GM13976 (cell line): Measurements from ENCODE around the gene ACACA.

Experiments
- DNase-seq: peaks from one replicate; pipeline ENCODE4 v3.0.0; 2012; ENCODE audit warnings: low spot score
- in situ Hi-C: fragments of 300-500 bp; cut with MboI; formaldehyde crosslinking; loops from one replicate; pipeline ENCODE4 v1.12.0; 2022; ENCODE audit warnings: low sequenced_read_pairs, mixed read lengths, inconsistent platforms; ENCODE audit not compliant: unreplicated experiment
- TF ChIP-seq, protein P1 (sequence below): IDR thresholded peaks from 2 replicates; pipeline ENCODE4 v1.5.1; 2012; ENCODE audit warnings: borderline replicate concordance, mild to moderate bottlenecking; ENCODE audit not compliant: insufficient read depth; ENCODE audit errors: extremely low read depth, missing control alignments, control extremely low read depth

Gene ACACA

DNA sequence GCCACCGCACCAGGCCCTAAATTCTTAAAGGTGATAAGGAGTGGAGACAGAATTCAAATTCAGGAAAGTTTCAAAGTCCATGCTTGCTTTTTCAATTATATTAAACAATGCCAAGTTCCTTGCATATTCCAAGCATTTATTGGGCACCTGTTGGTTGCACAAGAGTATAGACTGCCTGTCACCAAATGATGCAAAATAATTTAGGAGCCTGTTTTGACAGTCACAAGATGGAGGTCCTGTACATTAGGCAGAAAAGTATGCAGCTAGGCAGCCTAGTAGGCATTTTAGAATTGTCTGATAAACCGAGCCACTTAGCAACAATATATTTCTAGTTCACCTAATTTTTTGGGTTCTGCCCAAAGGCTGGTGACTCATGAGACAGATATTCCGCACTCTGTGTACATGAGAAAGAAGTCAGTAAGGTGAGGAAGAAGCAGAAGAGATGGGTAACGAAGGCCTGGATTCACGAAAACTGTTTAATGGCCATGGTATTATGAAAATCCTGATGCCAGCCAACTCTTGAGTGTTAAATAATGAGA is 7.3 kb downstream of the ACACA start:
- in situ Hi-C loops: no loop called here
- no peak for DNase-seq
- TF ChIP-seq, protein P1, sequence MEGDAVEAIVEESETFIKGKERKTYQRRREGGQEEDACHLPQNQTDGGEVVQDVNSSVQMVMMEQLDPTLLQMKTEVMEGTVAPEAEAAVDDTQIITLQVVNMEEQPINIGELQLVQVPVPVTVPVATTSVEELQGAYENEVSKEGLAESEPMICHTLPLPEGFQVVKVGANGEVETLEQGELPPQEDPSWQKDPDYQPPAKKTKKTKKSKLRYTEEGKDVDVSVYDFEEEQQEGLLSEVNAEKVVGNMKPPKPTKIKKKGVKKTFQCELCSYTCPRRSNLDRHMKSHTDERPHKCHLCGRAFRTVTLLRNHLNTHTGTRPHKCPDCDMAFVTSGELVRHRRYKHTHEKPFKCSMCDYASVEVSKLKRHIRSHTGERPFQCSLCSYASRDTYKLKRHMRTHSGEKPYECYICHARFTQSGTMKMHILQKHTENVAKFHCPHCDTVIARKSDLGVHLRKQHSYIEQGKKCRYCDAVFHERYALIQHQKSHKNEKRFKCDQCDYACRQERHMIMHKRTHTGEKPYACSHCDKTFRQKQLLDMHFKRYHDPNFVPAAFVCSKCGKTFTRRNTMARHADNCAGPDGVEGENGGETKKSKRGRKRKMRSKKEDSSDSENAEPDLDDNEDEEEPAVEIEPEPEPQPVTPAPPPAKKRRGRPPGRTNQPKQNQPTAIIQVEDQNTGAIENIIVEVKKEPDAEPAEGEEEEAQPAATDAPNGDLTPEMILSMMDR: no peak

DNA sequence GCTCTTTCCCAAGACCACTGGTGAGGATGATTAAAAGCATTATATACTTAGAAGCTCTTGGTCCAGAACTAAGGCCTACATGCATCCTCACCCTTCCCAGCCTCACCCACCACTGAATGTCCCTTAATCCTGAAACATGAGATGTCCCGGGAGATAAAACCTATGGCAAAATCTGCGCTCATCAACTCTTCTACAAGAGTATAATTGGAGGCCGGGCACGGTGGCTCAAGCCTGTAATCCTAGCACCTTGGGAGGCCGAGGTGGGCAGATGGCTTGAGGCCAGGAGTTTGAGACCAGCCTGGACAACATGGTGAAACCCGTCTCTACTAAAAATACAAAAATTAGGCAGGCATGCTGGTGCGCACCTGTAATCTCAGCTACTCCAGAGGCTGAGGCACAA is 13.3 kb downstream of the ACACA start:
- DNase-seq: no peak
- in situ Hi-C loops: no loop called here
- TF ChIP-seq, protein P1: no peak

DNA sequence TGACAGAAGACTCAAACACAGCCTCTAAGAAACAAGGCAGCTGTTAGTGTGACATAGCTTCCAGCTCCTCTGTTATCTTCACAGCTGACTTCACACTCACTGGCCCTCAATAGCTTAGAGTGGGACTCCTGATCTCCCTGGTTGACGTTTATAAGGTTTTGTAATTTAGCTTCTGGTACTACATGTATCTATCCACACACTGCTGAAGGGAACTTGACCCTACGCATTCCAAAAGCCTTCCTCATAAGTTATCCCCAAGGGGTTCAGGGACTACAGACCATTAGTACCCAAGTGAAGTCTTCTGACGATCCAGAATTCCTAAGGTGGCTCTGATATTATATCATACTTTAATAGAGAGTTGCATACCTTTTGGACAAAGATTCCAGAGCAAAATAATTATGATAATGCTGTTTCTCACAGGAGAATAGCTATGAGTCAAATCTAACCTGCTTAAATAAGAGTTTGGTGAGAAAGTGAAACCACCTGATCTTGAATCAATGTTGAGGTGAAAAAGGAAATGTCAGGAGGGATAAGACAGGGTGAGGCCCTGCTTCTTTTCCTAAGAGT is 14.5 kb downstream of the ACACA start:
- TF ChIP-seq, protein P1: no peak
- in situ Hi-C loops: no loop called here
- DNase-seq: peak; percentile 65

DNA sequence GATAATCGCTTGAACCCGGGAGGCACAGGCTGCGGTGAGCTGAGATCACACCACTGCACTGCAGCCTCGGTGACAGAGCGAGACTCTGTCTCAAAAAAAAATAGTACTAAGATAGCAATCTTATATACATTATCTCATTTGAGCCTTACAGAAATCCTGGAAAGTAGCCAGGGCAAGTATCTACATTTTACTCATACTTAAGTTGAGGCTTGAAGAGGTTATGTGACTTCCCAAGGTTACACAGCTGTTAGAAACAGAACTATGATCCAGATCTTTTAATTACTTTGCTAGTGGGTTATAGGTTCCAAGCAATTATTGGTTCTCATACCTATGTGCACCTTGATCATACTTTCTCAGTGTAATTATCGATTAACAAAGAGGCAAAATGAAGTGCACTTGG is 15.5 kb downstream of the ACACA start:
- in situ Hi-C loops: no loop called here
- no peak for DNase-seq
- TF ChIP-seq, protein P1: no peak

DNA sequence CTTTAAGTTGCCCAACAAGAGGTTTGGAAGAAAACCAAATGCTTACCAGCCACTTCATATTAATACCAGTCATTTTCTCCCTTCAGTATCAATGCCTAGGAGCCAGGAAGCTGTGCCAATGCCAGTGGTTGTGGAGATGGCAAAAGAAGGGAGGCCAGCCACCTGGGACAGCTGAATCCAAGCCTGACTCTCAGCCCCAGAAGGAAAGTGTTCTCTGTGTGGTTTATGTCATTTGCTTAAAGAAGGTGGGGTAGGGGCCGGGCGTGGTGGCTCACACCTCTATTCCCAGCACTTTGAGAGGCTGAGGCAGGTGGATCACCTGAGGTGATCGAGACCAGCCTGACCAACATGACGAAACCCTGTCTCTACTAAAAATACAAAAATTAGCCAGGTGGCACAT is 17.5 kb downstream of the ACACA start:
- in situ Hi-C loops: no loop called here
- TF ChIP-seq, protein P1: no peak
- no peak for DNase-seq

DNA sequence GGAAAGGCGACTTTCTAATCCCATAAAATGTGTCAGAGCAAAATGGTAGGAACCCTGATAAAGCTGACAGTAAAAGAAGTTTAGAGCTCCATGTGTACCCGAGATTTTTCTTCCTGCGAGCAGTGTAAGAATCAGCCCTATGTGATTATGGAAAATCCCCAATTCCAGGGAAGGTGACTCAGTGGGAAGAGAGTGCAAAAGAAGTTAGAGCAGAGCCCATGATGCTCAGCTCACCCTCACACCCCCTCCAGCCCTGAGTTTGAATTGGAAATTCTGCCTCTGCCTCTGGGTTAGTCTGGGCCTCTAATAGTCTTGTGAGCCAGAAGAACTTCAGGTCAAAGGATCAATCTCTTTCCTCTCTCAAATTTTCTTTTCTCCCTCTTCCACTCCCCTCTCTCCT is 18.4 kb downstream of the ACACA start:
- no peak for DNase-seq
- TF ChIP-seq, protein P1: no peak
- in situ Hi-C loops: no loop called here
